ENCODE measurements around the gene C1QL1. TPM values are rescaled to one million over a fixed set of nuclear protein-coding genes. Genes with fewer than 3 reads are reported as not detected.

C1QL1 gene
- total and polyA plus RNA-seq, 2 of the 13 experiments (the other 11 are each of a cell fraction or from before 2014, with no cell fraction given) = 0.11 TPM

- TF ChIP-seq EP300 (IDR thresholded peaks at IDR 0.05; ENCODE audit: low read depth in 2 of 2, low read length in 2 of 2) (0 out of 4 replicates have a peak, but pooled peaks of 1 of the 2 experiments have one; percentile 18), EP300 (CRISPR knock-in tag; IDR thresholded peaks at IDR 0.05; ENCODE audit: borderline replicate concordance) (no peak), ZNF335 (CRISPR knock-in tag; IDR thresholded peaks at IDR 0.05) (0 out of 2 replicates have a peak, but pooled peaks have one; percentile 22), NFKB2 (CRISPR knock-in tag; IDR thresholded peaks at IDR 0.05; ENCODE audit: borderline replicate concordance) (peak; percentile 38; the same call in 1 of the 2 replicates), ZNF770 (CRISPR knock-in tag; IDR thresholded peaks at IDR 0.05) (peak; percentile 61; the same call in 1 of the 2 replicates), ZNF784 (CRISPR knock-in tag; IDR thresholded peaks at IDR 0.05; ENCODE audit: borderline replicate concordance) (no peak), ZMYM4 (CRISPR knock-in tag; IDR thresholded peaks at IDR 0.05) (peak; percentile 35; the same call in 1 of the 2 replicates), MTF2 (CRISPR knock-in tag; IDR thresholded peaks at IDR 0.05; ENCODE audit: borderline replicate concordance) (peak; percentile 91; the same call in 1 of the 2 replicates), EED (CRISPR knock-in tag; IDR thresholded peaks at IDR 0.05) (peak; percentile 82; the same call in 1 of the 2 replicates), ARID4A (CRISPR knock-in tag; IDR thresholded peaks at IDR 0.05; ENCODE audit: borderline replicate concordance) (peak; percentile 53; the same call in 1 of the 2 replicates), HES4 (CRISPR knock-in tag; IDR thresholded peaks at IDR 0.05; ENCODE audit: borderline replicate concordance) (peak; percentile 56; the same call in 1 of the 2 replicates), RAD21 (CRISPR knock-in tag; IDR thresholded peaks at IDR 0.05) (0 out of 2 replicates have a peak, but pooled peaks have one; percentile 15), ETV5 (CRISPR knock-in tag; IDR thresholded peaks at IDR 0.05; ENCODE audit: borderline replicate concordance) (peak; percentile 21; the same call in 1 of the 2 replicates), ZNF263 (CRISPR knock-in tag; IDR thresholded peaks at IDR 0.05) (peak; percentile 38; the same call in 1 of the 2 replicates), YEATS2 (CRISPR knock-in tag; IDR thresholded peaks at IDR 0.05; ENCODE audit: borderline replicate concordance) (0 out of 2 replicates have a peak, but pooled peaks have one; percentile 26), ZNF235 (CRISPR knock-in tag; IDR thresholded peaks at IDR 0.05; ENCODE audit: borderline replicate concordance) (no peak)
- TF ChIP-seq, protein P1, sequence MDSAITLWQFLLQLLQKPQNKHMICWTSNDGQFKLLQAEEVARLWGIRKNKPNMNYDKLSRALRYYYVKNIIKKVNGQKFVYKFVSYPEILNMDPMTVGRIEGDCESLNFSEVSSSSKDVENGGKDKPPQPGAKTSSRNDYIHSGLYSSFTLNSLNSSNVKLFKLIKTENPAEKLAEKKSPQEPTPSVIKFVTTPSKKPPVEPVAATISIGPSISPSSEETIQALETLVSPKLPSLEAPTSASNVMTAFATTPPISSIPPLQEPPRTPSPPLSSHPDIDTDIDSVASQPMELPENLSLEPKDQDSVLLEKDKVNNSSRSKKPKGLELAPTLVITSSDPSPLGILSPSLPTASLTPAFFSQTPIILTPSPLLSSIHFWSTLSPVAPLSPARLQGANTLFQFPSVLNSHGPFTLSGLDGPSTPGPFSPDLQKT (CRISPR knock-in tag; IDR thresholded peaks at IDR 0.05; ENCODE audit: borderline replicate concordance) = no peak
- TF ChIP-seq, protein P2, sequence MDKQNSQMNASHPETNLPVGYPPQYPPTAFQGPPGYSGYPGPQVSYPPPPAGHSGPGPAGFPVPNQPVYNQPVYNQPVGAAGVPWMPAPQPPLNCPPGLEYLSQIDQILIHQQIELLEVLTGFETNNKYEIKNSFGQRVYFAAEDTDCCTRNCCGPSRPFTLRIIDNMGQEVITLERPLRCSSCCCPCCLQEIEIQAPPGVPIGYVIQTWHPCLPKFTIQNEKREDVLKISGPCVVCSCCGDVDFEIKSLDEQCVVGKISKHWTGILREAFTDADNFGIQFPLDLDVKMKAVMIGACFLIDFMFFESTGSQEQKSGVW (CRISPR knock-in tag; IDR thresholded peaks at IDR 0.05; ENCODE audit: borderline replicate concordance) = no peak
Measured at GRCh38 chr17:44968225-44969143, at the start of gene C1QL1 (continued).

Measured in HepG2 (cell line).